Measurements from ENCODE around the gene TSPAN9. TPM values are rescaled to one million over a fixed set of nuclear protein-coding genes. Genes with fewer than 3 reads are reported as not detected.

TSPAN9 gene
- total RNA-seq, 3 donors from 2014 or later (not counting 1 experiment from before 2014, with no cell fraction given), result 0.86 to 1.6 (median 1.1) TPM

DNA sequence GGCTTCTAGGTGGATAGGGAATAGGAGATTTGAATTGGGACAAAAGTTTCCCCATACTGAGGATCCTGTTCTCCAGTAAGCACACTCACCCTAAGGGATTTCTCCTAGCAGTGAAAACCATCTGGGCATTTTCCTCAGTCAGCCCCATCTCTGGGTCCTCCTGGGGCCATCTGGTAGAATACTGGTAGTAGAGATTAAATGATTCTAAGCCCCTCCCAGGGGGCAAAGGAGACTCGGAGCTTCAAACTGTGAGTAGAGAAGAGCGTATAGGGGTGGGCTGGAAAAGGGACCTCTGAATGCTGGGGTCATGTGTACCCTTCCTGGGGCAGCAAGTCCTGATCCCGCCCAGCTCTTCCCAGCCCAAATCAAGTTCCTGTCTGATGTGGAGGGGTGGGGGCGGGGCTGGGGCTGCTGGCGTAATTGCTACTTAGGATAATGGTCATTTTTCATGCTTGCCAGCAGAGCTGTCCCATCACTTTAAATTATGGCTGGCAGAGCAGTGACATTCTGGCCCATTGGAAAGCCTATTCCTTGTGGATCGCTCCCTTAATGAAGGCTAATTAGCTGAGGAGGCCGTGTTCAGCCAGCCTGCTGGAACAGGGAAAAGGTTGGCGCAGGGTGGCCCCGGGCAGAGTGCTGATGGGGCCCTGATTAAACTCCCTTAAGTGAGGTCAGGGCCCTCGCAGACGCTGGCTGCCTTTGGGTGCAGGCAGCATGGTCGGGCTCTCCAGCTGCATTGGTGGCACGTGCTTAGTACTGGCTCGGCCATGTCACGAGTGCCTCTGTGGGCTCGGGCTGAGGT lies 127.8 kb downstream of the TSPAN9 start:
- peaks cover 18 to 23% of the 10 kb centered on the region in 2 donors for H3K27me3 Mint-ChIP-seq (ENCODE audit: low read depth in 2 of 2)
- no peak overlapping the region for H3K4me3 Mint-ChIP-seq
- ATAC-seq (no peak), DNase-seq (no peak)
- no peak overlapping the region for H3K27ac ChIP-seq (ENCODE audit: low read length)
- no peaks in the 10 kb centered on the region for H3K9me3 Mint-ChIP-seq
- no peaks in the 10 kb centered on the region for H3K9me3 ChIP-seq (ENCODE audit: control insufficient read depth, insufficient read depth, low read length)
- H3K4me1 ChIP-seq (ENCODE audit: control insufficient read depth, insufficient read depth, low read length), result peaks cover 1% of the 10 kb centered on the region
- TF ChIP-seq, protein P1, sequence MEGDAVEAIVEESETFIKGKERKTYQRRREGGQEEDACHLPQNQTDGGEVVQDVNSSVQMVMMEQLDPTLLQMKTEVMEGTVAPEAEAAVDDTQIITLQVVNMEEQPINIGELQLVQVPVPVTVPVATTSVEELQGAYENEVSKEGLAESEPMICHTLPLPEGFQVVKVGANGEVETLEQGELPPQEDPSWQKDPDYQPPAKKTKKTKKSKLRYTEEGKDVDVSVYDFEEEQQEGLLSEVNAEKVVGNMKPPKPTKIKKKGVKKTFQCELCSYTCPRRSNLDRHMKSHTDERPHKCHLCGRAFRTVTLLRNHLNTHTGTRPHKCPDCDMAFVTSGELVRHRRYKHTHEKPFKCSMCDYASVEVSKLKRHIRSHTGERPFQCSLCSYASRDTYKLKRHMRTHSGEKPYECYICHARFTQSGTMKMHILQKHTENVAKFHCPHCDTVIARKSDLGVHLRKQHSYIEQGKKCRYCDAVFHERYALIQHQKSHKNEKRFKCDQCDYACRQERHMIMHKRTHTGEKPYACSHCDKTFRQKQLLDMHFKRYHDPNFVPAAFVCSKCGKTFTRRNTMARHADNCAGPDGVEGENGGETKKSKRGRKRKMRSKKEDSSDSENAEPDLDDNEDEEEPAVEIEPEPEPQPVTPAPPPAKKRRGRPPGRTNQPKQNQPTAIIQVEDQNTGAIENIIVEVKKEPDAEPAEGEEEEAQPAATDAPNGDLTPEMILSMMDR (IDR thresholded peaks at IDR 0.05), result no peak
- H3K27me3 ChIP-seq (ENCODE audit: control insufficient read depth, insufficient read depth, low read length), result peaks cover 11% of the 10 kb centered on the region
- H3K36me3 Mint-ChIP-seq, result no peaks in the 10 kb centered on the region
- intact Hi-C loops (cut with micrococcal nuclease), result no loop called here
- no peak overlapping the region for H3K4me3 ChIP-seq (ENCODE audit: low read length)
- H3K4me1 Mint-ChIP-seq, result no peaks in the 10 kb centered on the region
- no peak overlapping the region for H3K27ac Mint-ChIP-seq
- WGBS (ENCODE audit: insufficient coverage), result 86% methylated on average over 16 of the region's 16 CpGs
- no peaks in the 10 kb centered on the region for H3K36me3 ChIP-seq (ENCODE audit: control insufficient read depth, insufficient read depth, low read length)

DNA sequence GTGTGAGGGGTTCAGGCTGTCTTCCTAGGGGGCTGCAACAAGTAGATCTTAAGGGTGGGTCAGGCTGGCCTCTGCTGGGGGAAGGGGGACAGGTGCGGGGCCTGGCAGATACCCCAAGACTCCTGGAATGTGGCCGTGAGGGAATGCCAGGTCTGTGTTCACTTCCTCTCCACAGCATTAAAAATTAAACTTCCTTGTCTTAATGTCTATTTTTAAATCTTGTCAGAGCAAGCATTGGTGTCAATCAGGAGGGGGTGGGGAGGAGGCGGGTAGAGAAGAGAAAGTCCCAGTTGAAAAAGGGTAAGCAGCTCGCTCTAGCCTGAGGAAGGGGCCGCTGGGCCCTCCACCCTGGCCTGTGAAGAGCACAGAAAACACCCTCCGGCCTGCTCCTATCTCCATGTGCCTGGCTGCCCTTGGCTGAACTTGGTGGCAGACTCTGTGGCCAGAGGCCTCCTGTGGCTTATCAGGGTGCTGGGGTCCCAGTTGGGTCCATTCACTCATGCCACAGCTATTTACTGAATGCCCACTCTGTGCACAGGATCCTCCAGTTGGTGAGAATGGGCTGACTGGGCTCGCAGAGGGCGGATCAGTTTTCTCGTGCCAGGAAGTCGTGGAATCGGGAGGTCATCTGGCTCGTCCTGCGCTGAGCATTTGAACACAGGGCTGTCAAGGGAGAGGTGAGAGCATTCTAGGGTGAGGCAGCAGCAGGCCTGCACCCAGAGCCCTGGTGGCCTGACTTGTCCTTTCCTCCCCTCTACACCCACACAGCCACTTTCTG lies 128.8 kb downstream of the TSPAN9 start:
- peaks cover 17 to 22% of the 10 kb centered on the region in 2 donors for H3K27me3 Mint-ChIP-seq (ENCODE audit: low read depth in 2 of 2)
- no peaks in the 10 kb centered on the region for H3K4me1 Mint-ChIP-seq
- no peaks in the 10 kb centered on the region for H3K36me3 Mint-ChIP-seq
- DNase-seq (no peak), ATAC-seq (no peak)
- Histone ChIP-seq H3K27me3 (ENCODE audit: control insufficient read depth, insufficient read depth, low read length) (peaks cover 11% of the 10 kb centered on the region), H3K27ac (ENCODE audit: low read length) (no peak overlapping the region), H3K4me1 (ENCODE audit: control insufficient read depth, insufficient read depth, low read length) (no peaks in the 10 kb centered on the region), H3K4me3 (ENCODE audit: low read length) (no peak overlapping the region), H3K9me3 (ENCODE audit: control insufficient read depth, insufficient read depth, low read length) (no peaks in the 10 kb centered on the region), H3K36me3 (ENCODE audit: control insufficient read depth, insufficient read depth, low read length) (no peaks in the 10 kb centered on the region)
- 77% methylated on average over 13 of the region's 13 CpGs for WGBS (ENCODE audit: insufficient coverage)
- H3K27ac Mint-ChIP-seq, result no peak overlapping the region
- TF ChIP-seq, protein P1 (IDR thresholded peaks at IDR 0.05), result no peak
- H3K9me3 Mint-ChIP-seq, result no peaks in the 10 kb centered on the region
- no peak overlapping the region for H3K4me3 Mint-ChIP-seq
- intact Hi-C loops (cut with micrococcal nuclease), result no loop called here

DNA sequence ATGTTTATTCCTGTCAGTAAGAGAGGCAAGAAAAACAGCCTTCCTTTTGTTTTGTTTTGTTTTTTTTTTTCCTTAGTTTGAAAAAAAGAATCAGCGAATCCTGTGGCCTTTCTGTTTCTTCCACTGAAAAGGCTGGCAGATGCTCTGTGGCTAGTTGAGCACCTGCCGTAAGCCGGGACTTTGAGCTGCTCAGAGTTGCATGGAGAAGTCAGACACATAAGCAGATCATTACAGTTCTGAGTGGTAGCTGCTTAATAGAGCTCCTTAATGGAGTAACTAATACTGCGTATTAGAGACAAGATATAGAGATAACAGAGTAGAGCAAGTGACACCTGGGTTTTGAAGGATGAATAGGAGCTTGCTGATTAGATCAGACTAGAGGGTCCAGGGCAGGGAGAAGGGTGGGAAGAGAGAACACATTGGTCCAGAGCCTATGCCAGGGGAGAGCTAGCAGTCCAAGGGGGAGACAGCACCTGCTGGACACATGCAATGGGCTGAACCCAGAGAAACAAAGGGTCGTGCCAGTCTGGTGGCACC lies 129.4 kb downstream of the TSPAN9 start:
- no peak for DNase-seq
- TF ChIP-seq, protein P1 (IDR thresholded peaks at IDR 0.05), result no peak
- H3K4me3 Mint-ChIP-seq, result no peak overlapping the region
- peaks cover 12 to 16% of the 10 kb centered on the region in 2 donors for H3K27me3 Mint-ChIP-seq (ENCODE audit: low read depth in 2 of 2)
- ATAC-seq, result no peak
- no peak overlapping the region for H3K27ac ChIP-seq (ENCODE audit: low read length)
- H3K27me3 ChIP-seq (ENCODE audit: control insufficient read depth, insufficient read depth, low read length), result peaks cover 8% of the 10 kb centered on the region
- H3K4me1 Mint-ChIP-seq, result no peaks in the 10 kb centered on the region
- no peaks in the 10 kb centered on the region for H3K9me3 Mint-ChIP-seq
- no peaks in the 10 kb centered on the region for H3K4me1 ChIP-seq (ENCODE audit: control insufficient read depth, insufficient read depth, low read length)
- intact Hi-C loops (cut with micrococcal nuclease), result no loop called here
- 91% methylated on average over 5 of the region's 5 CpGs for WGBS (ENCODE audit: insufficient coverage)
- no peaks in the 10 kb centered on the region for H3K36me3 Mint-ChIP-seq
- no peaks in the 10 kb centered on the region for H3K36me3 ChIP-seq (ENCODE audit: control insufficient read depth, insufficient read depth, low read length)
- no peak overlapping the region for H3K27ac Mint-ChIP-seq
- no peaks in the 10 kb centered on the region for H3K9me3 ChIP-seq (ENCODE audit: control insufficient read depth, insufficient read depth, low read length)
- no peak overlapping the region for H3K4me3 ChIP-seq (ENCODE audit: low read length)

Measured in natural killer cell (primary cell).